ENCODE data around the gene SMTNL2. TPM values are rescaled to one million over a fixed set of nuclear protein-coding genes. Genes with fewer than 3 reads are reported as not detected.
A peak's percentile ranks its signal among the peaks of the same experiment; 100 is the strongest.

Gene SMTNL2
- total and polyA plus RNA-seq, 9 of the 15 experiments (the other 6 are each of a cell fraction or from before 2014, with no cell fraction given) = not detected

GRCh38 chr17:4602041-4602440 is 17.7 kb downstream of the SMTNL2 start:
- ChIA-PET CTCF (ENCODE audit: low intra/inter-chr PET ratio) (no interaction called here), POLR2A (interaction anchor here (0.6 kb wide), 2 partner anchors 18 to 47 kb away, joined by 3 to 4 read pairs; partner anchors contain the start of gene SMTNL2)
- TF ChIP-seq ZNF696 (CRISPR knock-in tag; conservative IDR thresholded peaks at IDR 0.05) (no peak), ZFP36 (IDR thresholded peaks at IDR 0.05; ENCODE audit: low read depth, low read length, partially characterized antibody) (no peak), SIRT6 (IDR thresholded peaks at IDR 0.05; ENCODE audit: low read depth, low read length) (no peak)
- DNase-seq (ENCODE audit: extremely low read depth in 1 of 4, low spot score in 3 of 4) (no peak), ATAC-seq (no peak), FAIRE-seq (no peak)
- no peaks in the 10 kb centered on the region for H3K79me2 ChIP-seq (ENCODE audit: control insufficient read depth, insufficient read depth, low read length)
- no peaks in the 10 kb centered on the region for H3K9me1 ChIP-seq (ENCODE audit: control insufficient read depth, insufficient read depth, low read length)
- no peak overlapping the region for H3K4me2 ChIP-seq (ENCODE audit: insufficient read depth, low read length)
- 35% methylated on average over 3 of the region's 5 CpGs for WGBS (ENCODE audit: insufficient coverage, low coverage, missing lambda C conversion rate)
- no peak overlapping the region for H2AFZ ChIP-seq (ENCODE audit: low read depth, low read length)
- no peak overlapping the region for H3K27ac ChIP-seq (ENCODE audit: extremely low read depth, low read depth, low read length)
- in situ Hi-C loops (cut with MboI) = no loop called here
- H3K4me3 ChIP-seq = no peak overlapping the region
- 0 out of 2 replicates have a peak, but pooled peaks cover under 1% of the 10 kb centered on the region for H4K20me1 ChIP-seq (replicated peaks; ENCODE audit: control insufficient read depth, insufficient read depth, low read length)
- peaks cover 0 to 13% of the 10 kb centered on the region in 2 experiments; a peak in 3 of 5 replicates for H3K4me1 ChIP-seq (replicated peaks in 1 of 2; ENCODE audit: control insufficient read depth in 2 of 2, insufficient read depth in 2 of 2, low read length in 2 of 2)
- peaks cover 3 to 69% of the 10 kb centered on the region in 2 experiments; a peak in 4 of 5 replicates for H3K27me3 ChIP-seq (ENCODE audit: control insufficient read depth in 2 of 2, insufficient read depth in 2 of 2, low read length in 2 of 2)
- BruUV-seq (replicated peaks) = no TSS peak
- H3K9ac ChIP-seq (ENCODE audit: insufficient read depth in 1 of 2, low read depth in 2 of 2, low read length in 2 of 2) = no peak overlapping the region
- H3K36me3 ChIP-seq (ENCODE audit: control insufficient read depth, insufficient read depth, low read length) = no peaks in the 10 kb centered on the region
- no peaks in the 10 kb centered on the region for H3K9me3 ChIP-seq (replicated peaks; ENCODE audit: control insufficient read depth, insufficient read depth, low read depth, low read length)
- intact Hi-C loops (cut with micrococcal nuclease) = no loop called here

- H3K4me2 ChIP-seq (ENCODE audit: insufficient read depth, low read length) = no peak overlapping the region
- 0 out of 2 replicates have a peak, but pooled peaks cover 6% of the 10 kb centered on the region for H4K20me1 ChIP-seq (replicated peaks; ENCODE audit: control insufficient read depth, insufficient read depth, low read length)
- H3K9me1 ChIP-seq (ENCODE audit: control insufficient read depth, insufficient read depth, low read length) = no peaks in the 10 kb centered on the region
- BruUV-seq (replicated peaks) = no TSS peak
- 4% methylated on average over 14 of the region's 18 CpGs for WGBS (ENCODE audit: insufficient coverage, low coverage, missing lambda C conversion rate)
- H3K9me3 ChIP-seq (replicated peaks; ENCODE audit: control insufficient read depth, insufficient read depth, low read depth, low read length) = no peaks in the 10 kb centered on the region
- no peak overlapping the region for H3K27ac ChIP-seq (ENCODE audit: extremely low read depth, low read depth, low read length)
- no peaks in the 10 kb centered on the region for H3K36me3 ChIP-seq (ENCODE audit: control insufficient read depth, insufficient read depth, low read length)
- H3K4me1 ChIP-seq (replicated peaks in 1 of 2; ENCODE audit: control insufficient read depth in 2 of 2, insufficient read depth in 2 of 2, low read length in 2 of 2) = peaks cover 3 to 17% of the 10 kb centered on the region in 2 experiments; a peak in 3 of 5 replicates
- H3K4me3 ChIP-seq = no peak overlapping the region
- no peak overlapping the region for H3K9ac ChIP-seq (ENCODE audit: insufficient read depth in 1 of 2, low read depth in 2 of 2, low read length in 2 of 2)
- H3K79me2 ChIP-seq (ENCODE audit: control insufficient read depth, insufficient read depth, low read length) = no peaks in the 10 kb centered on the region
- ATAC-seq (peak; percentile 21; the same call in 1 of the 3 replicates), DNase-seq (ENCODE audit: extremely low read depth in 1 of 4, low spot score in 3 of 4) (peak in 1 of 4 experiments; percentile 33), FAIRE-seq (no peak)
- POLR2A ChIA-PET = no interaction called here
- in situ Hi-C loops (cut with MboI) = no loop called here
- no peak overlapping the region for H2AFZ ChIP-seq (ENCODE audit: low read depth, low read length)
- intact Hi-C loops (cut with micrococcal nuclease) = no loop called here
- CTCF ChIA-PET (ENCODE audit: low intra/inter-chr PET ratio) = no interaction called here
- TF ChIP-seq NFIC (IDR thresholded peaks at IDR 0.05) (peak; percentile 75), RREB1 (CRISPR knock-in tag; IDR thresholded peaks at IDR 0.05) (no peak)
- peaks cover 12 to 63% of the 10 kb centered on the region in 2 experiments for H3K27me3 ChIP-seq (ENCODE audit: control insufficient read depth in 2 of 2, insufficient read depth in 2 of 2, low read length in 2 of 2)
Observed at GRCh38 chr17:4604111-4604644, 19.8 kb downstream of the SMTNL2 start.
